Fibroblast of lung (primary cell): Measurements from ENCODE around the gene MTRF1. TPM values are rescaled to one million over a fixed set of nuclear protein-coding genes. Genes with fewer than 3 reads are reported as not detected.

Experiments
- DNase-seq, 2 donors: peaks; one replicate each; pipeline versions ENCODE4 v3.0.0 to v3.0.0-alpha.2; 2010; ENCODE audit warnings: low read depth in 2 of 2
- H2AFZ ChIP-seq: 2 replicates; pipeline ENCODE4 v1.5.1; 2012; ENCODE audit warnings: low read length, control low read depth, inconsistent platforms
- H3K27ac ChIP-seq: 2 replicates; pipeline ENCODE4 v1.5.1; 2011; ENCODE audit warnings: low read length, control low read depth; ENCODE audit not compliant: insufficient read depth
- H3K27me3 ChIP-seq: 2 replicates; pipeline ENCODE4 v1.5.1; 2011; ENCODE audit warnings: mild to moderate bottlenecking, low read length; ENCODE audit not compliant: control insufficient read depth, insufficient read depth
- H3K36me3 ChIP-seq: 2 replicates; pipeline ENCODE4 v1.5.1; 2011; ENCODE audit warnings: low read length; ENCODE audit not compliant: control insufficient read depth, insufficient read depth
- H3K4me1 ChIP-seq: 2 replicates; pipeline ENCODE4 v1.5.1; 2011; ENCODE audit warnings: low read length; ENCODE audit not compliant: control insufficient read depth, insufficient read depth; ENCODE audit errors: extremely low read depth
- H3K4me2 ChIP-seq: 2 replicates; pipeline ENCODE4 v1.5.1; 2011; ENCODE audit warnings: low read length, control low read depth; ENCODE audit not compliant: insufficient read depth; ENCODE audit errors: extremely low read depth
- H3K4me3 ChIP-seq, 4 experiments: fragments of 200-600 bp in 1 of 4; sonication (generic) in 1 of 4; replicated peaks in 1 of 4; 2 replicates each; pipeline ENCODE4 v1.5.1; 2011 to 2016; ENCODE audit warnings: low read length in 4 of 4, low read depth in 3 of 4, mild to moderate bottlenecking in 3 of 4, control low read depth in 2 of 4, inconsistent platforms in 1 of 4, mixed read lengths in 1 of 4; ENCODE audit not compliant: insufficient read depth in 1 of 4; ENCODE audit errors: control extremely low read depth in 1 of 4
- H3K79me2 ChIP-seq: 2 replicates; pipeline ENCODE4 v1.5.1; 2012; ENCODE audit warnings: mild to moderate bottlenecking, low read length, inconsistent platforms; ENCODE audit not compliant: control insufficient read depth, insufficient read depth
- H3K9ac ChIP-seq: 2 replicates; pipeline ENCODE4 v1.5.1; 2011; ENCODE audit warnings: mild to moderate bottlenecking, low read length, control low read depth; ENCODE audit not compliant: insufficient read depth
- H3K9me3 ChIP-seq: 2 replicates; pipeline ENCODE4 v1.5.1; 2012; ENCODE audit warnings: low read depth, low read length; ENCODE audit not compliant: control insufficient read depth, insufficient read depth
- H4K20me1 ChIP-seq: 2 replicates; pipeline ENCODE4 v1.5.1; 2011; ENCODE audit warnings: low read length; ENCODE audit not compliant: control insufficient read depth, insufficient read depth; ENCODE audit errors: extremely low read depth
- EZH2 ChIP-seq: IDR thresholded peaks from 2 replicates; pipeline ENCODE4 v1.5.1; 2012; ENCODE audit warnings: low read length, control low read depth, mild to moderate bottlenecking; ENCODE audit errors: missing control alignments
- polyA plus RNA-seq, 2 donors: library from polyadenylated mRNA; depleted of rRNA in 1 of 2; stranded (reverse) in 1 of 2; unstranded in 1 of 2; fragments of >200 nt; gene quantifications; 2 replicates each; pipeline ENCODE4 v1.2.1, GENCODE V29; 2011 to 2012; ENCODE audit warnings: missing spikeins in 1 of 2
- total RNA-seq: library from RNA; depleted of rRNA; stranded (reverse); fragments of >200 nt; gene quantifications from 2 replicates; pipeline ENCODE4 v1.2.1, GENCODE V29; 2014
- TF ChIP-seq, protein P1 (sequence below), 2 donors: IDR thresholded peaks in 1 of 2; conservative IDR thresholded peaks in 1 of 2; 1 replicate in 1 of 2; 2 replicates in 1 of 2; pipeline ENCODE4 v1.5.1; 2011 to 2012; ENCODE audit warnings: low read length in 2 of 2, control low read depth in 1 of 2, inconsistent platforms in 1 of 2, low read depth in 1 of 2, mild to moderate bottlenecking in 1 of 2

MTRF1 gene
- total and polyA plus RNA-seq, 2 donors (not counting 1 experiment from before 2014, with no cell fraction given), result 11.6 to 13.4 TPM

DNA sequence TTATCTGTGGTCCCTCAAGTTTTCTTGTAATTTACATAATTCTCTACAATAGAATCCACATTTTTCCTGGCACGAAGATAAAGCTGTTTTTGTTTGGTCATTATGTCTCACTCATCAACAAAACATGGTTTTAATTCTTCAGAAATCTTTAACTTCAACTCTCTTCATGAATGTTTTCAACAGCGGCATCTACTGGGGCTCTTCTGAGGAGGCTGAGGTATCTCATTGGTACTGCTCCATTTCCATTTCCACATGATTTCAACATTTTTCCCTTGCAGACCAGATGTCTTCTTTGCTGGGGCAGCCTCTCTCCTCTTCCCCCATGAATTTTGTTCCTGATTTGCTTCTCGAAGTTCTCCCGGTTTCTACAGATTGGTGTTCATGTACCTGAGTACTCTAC lies 63.2 kb downstream of the MTRF1 start:
- TF ChIP-seq EZH2, result no peak
- TF ChIP-seq, protein P1, sequence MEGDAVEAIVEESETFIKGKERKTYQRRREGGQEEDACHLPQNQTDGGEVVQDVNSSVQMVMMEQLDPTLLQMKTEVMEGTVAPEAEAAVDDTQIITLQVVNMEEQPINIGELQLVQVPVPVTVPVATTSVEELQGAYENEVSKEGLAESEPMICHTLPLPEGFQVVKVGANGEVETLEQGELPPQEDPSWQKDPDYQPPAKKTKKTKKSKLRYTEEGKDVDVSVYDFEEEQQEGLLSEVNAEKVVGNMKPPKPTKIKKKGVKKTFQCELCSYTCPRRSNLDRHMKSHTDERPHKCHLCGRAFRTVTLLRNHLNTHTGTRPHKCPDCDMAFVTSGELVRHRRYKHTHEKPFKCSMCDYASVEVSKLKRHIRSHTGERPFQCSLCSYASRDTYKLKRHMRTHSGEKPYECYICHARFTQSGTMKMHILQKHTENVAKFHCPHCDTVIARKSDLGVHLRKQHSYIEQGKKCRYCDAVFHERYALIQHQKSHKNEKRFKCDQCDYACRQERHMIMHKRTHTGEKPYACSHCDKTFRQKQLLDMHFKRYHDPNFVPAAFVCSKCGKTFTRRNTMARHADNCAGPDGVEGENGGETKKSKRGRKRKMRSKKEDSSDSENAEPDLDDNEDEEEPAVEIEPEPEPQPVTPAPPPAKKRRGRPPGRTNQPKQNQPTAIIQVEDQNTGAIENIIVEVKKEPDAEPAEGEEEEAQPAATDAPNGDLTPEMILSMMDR (conservative IDR thresholded peaks at IDR 0.05 in 1 of 2, IDR thresholded peaks at IDR 0.05 in 1 of 2; ENCODE audit: low read depth in 1 of 2, low read length in 2 of 2), result no peak
- H3K27me3 ChIP-seq, result no peaks in the 10 kb centered on the region
- H3K9ac ChIP-seq, result no peak overlapping the region
- H3K4me3 ChIP-seq, result no peak overlapping the region
- no peaks in the 10 kb centered on the region for H3K9me3 ChIP-seq
- H3K36me3 ChIP-seq, result no peaks in the 10 kb centered on the region
- no peak overlapping the region for H3K27ac ChIP-seq
- H3K79me2 ChIP-seq, result no peaks in the 10 kb centered on the region
- H3K4me1 ChIP-seq, result no peaks in the 10 kb centered on the region
- no peak overlapping the region for H2AFZ ChIP-seq
- no peak for DNase-seq
- no peaks in the 10 kb centered on the region for H4K20me1 ChIP-seq
- no peak overlapping the region for H3K4me2 ChIP-seq

DNA sequence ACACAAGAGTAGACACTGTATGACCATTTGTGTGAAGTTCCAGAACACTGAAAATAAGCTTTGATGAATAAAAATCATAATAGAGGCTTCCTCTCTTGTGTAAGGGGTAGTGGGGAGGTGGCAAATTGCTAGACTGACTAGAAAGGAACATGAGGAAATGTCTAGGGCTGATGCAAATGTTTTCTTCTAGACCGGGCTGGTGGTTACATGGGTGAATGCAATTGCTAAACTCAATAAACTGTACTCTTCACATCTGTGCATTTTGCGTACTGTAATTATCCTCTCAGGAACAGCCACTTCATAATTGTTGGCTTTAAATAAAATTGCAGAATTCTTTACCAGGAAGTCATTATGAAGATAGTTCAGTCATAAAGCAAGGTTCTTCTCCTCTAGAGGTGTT lies 63.9 kb downstream of the MTRF1 start:
- H3K27ac ChIP-seq, result no peak overlapping the region
- H4K20me1 ChIP-seq, result no peaks in the 10 kb centered on the region
- H3K4me1 ChIP-seq, result no peaks in the 10 kb centered on the region
- H3K9ac ChIP-seq, result no peak overlapping the region
- H3K4me3 ChIP-seq, result no peak overlapping the region
- DNase-seq, result no peak
- no peaks in the 10 kb centered on the region for H3K36me3 ChIP-seq
- H2AFZ ChIP-seq, result no peak overlapping the region
- TF ChIP-seq EZH2, result no peak
- TF ChIP-seq, protein P1 (conservative IDR thresholded peaks at IDR 0.05 in 1 of 2, IDR thresholded peaks at IDR 0.05 in 1 of 2; ENCODE audit: low read depth in 1 of 2, low read length in 2 of 2), result no peak
- H3K79me2 ChIP-seq, result no peaks in the 10 kb centered on the region
- no peak overlapping the region for H3K4me2 ChIP-seq
- H3K27me3 ChIP-seq, result no peaks in the 10 kb centered on the region
- no peaks in the 10 kb centered on the region for H3K9me3 ChIP-seq

DNA sequence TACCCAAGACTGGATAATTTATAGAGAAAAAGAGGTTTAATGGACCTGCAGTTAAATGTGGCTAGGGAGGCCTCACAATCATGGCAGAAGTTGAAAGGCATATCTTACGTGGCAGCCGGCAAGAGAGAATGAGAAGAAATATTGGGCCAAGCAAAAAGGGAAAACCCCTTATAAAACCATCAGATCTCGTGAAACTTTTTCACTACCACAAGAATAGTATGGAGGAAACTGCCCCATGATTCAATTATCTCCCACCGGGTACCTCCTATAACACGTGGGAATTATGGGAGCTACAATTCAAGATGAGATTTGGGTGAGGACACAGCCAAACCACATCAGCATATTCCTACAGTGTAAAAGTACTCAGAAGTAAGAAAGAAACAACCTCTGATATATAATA lies 64.3 kb downstream of the MTRF1 start:
- no peak for TF ChIP-seq EZH2
- TF ChIP-seq, protein P1 (conservative IDR thresholded peaks at IDR 0.05 in 1 of 2, IDR thresholded peaks at IDR 0.05 in 1 of 2; ENCODE audit: low read depth in 1 of 2, low read length in 2 of 2), result no peak
- H3K9me3 ChIP-seq, result no peaks in the 10 kb centered on the region
- H4K20me1 ChIP-seq, result no peaks in the 10 kb centered on the region
- H3K79me2 ChIP-seq, result no peaks in the 10 kb centered on the region
- no peaks in the 10 kb centered on the region for H3K27me3 ChIP-seq
- no peak overlapping the region for H3K27ac ChIP-seq
- no peak overlapping the region for H2AFZ ChIP-seq
- no peaks in the 10 kb centered on the region for H3K4me1 ChIP-seq
- H3K4me3 ChIP-seq, result no peak overlapping the region
- DNase-seq, result no peak
- H3K4me2 ChIP-seq, result no peak overlapping the region
- H3K36me3 ChIP-seq, result no peaks in the 10 kb centered on the region
- no peak overlapping the region for H3K9ac ChIP-seq
